Panc1 (cell line): Measurements from ENCODE around the gene GAS7.

ENCODE experiments used
- POLR2AphosphoS5 ChIP-seq: IDR thresholded peaks from 2 replicates; pipeline ENCODE4 v1.6.1; 2012; ENCODE audit warnings: mild to moderate bottlenecking, low read depth, low read length, moderate library complexity
- SIN3A ChIP-seq: IDR thresholded peaks from 2 replicates; pipeline ENCODE4 v1.6.1; 2012; ENCODE audit warnings: low read depth, mild to moderate bottlenecking, low read length, moderate library complexity, borderline replicate concordance; ENCODE audit not compliant: insufficient read depth
- TCF7L2 ChIP-seq: IDR thresholded peaks from 2 replicates; pipeline ENCODE4 v1.6.1; 2011; ENCODE audit warnings: mild to moderate bottlenecking, low read depth, low read length, inconsistent platforms
- TF ChIP-seq, protein P1 (sequence below): fragments of 450-650 bp; IDR thresholded peaks from 2 replicates; pipeline ENCODE4 v1.5.1; 2017; ENCODE audit warnings: mild to moderate bottlenecking
- TF ChIP-seq, protein P2 (sequence below), 2 experiments: IDR thresholded peaks; 2 replicates each; pipeline ENCODE4 v1.6.1; 2011 to 2012; ENCODE audit warnings: low read depth in 2 of 2, control low read depth in 1 of 2, low read length in 1 of 2, mild to moderate bottlenecking in 1 of 2, moderate library complexity in 1 of 2; ENCODE audit not compliant: insufficient read depth in 1 of 2

DNA sequence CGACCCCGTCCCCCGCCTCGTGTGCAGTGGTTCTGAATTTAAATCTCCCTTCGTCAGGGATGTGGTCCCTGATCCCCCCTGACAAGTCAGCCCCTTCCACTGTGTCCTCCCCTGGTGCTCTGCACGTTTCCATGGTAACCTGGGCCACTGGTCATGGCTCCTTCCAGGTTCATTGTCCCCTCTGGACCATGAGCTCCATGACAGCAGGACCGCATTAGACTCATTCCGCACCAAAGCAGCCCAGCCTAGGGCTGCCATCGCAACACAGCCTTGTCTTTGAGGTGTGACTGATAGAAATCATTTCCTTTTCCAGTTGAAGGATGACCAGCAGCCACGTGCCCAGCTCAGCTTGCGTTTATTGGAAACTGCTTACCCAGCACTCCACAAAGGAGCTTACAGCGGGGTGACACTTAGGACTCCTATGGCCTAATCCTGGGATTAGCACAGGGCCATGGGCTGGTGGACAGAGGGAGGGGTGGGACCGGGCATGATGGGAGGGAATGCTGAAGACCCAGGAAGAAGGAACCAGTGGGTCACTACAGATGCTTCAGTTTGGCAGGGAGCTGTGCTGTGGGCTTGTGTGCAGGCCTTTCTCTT lies 300.9 kb downstream of the GAS7 start:
- TF ChIP-seq POLR2AphosphoS5 (no peak), SIN3A (no peak), TCF7L2 (no peak)
- TF ChIP-seq, protein P1, sequence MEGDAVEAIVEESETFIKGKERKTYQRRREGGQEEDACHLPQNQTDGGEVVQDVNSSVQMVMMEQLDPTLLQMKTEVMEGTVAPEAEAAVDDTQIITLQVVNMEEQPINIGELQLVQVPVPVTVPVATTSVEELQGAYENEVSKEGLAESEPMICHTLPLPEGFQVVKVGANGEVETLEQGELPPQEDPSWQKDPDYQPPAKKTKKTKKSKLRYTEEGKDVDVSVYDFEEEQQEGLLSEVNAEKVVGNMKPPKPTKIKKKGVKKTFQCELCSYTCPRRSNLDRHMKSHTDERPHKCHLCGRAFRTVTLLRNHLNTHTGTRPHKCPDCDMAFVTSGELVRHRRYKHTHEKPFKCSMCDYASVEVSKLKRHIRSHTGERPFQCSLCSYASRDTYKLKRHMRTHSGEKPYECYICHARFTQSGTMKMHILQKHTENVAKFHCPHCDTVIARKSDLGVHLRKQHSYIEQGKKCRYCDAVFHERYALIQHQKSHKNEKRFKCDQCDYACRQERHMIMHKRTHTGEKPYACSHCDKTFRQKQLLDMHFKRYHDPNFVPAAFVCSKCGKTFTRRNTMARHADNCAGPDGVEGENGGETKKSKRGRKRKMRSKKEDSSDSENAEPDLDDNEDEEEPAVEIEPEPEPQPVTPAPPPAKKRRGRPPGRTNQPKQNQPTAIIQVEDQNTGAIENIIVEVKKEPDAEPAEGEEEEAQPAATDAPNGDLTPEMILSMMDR = no peak
- TF ChIP-seq, protein P2, sequence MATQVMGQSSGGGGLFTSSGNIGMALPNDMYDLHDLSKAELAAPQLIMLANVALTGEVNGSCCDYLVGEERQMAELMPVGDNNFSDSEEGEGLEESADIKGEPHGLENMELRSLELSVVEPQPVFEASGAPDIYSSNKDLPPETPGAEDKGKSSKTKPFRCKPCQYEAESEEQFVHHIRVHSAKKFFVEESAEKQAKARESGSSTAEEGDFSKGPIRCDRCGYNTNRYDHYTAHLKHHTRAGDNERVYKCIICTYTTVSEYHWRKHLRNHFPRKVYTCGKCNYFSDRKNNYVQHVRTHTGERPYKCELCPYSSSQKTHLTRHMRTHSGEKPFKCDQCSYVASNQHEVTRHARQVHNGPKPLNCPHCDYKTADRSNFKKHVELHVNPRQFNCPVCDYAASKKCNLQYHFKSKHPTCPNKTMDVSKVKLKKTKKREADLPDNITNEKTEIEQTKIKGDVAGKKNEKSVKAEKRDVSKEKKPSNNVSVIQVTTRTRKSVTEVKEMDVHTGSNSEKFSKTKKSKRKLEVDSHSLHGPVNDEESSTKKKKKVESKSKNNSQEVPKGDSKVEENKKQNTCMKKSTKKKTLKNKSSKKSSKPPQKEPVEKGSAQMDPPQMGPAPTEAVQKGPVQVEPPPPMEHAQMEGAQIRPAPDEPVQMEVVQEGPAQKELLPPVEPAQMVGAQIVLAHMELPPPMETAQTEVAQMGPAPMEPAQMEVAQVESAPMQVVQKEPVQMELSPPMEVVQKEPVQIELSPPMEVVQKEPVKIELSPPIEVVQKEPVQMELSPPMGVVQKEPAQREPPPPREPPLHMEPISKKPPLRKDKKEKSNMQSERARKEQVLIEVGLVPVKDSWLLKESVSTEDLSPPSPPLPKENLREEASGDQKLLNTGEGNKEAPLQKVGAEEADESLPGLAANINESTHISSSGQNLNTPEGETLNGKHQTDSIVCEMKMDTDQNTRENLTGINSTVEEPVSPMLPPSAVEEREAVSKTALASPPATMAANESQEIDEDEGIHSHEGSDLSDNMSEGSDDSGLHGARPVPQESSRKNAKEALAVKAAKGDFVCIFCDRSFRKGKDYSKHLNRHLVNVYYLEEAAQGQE (IDR thresholded peaks at IDR 0.05; ENCODE audit: insufficient read depth in 1 of 2, low read depth in 2 of 2, low read length in 1 of 2) = no peak
